Measurements from ENCODE around the gene SLC25A42.
"Not testable (repeated sequence)": the region's sequence is repeated elsewhere in the genome, so short reads cannot be mapped to it uniquely, and the experiment has no call there.

Gene SLC25A42
- long read RNA-seq, partial matches to known transcripts, result 3 of 17 reads
- long read RNA-seq, other reads (novel, unspliced or antisense), result 13 of 17 reads

GRCh38 chr19:19063183-19064097 lies at the start of gene SLC25A42:
Gene SLC25A42, plus strand, starts transcription at chr19:19063994. Its CDS starts 32,131 bp downstream, at chr19:19096125.
- H3K4me3 ChIP-seq (replicated peaks; ENCODE audit: insufficient read depth, low read length), result peak within 1 kb of the TSS; percentile 78
- peak; percentile 98 to 99 for DNase-seq (ENCODE audit: low read depth in 1 of 2, low spot score in 1 of 2)
- H3K27ac ChIP-seq (replicated peaks), result peak within 1 kb of the TSS; percentile 21
- TF ChIP-seq GABPA (IDR thresholded peaks at IDR 0.05; ENCODE audit: low read depth) (no peak), CTCF (IDR thresholded peaks at IDR 0.05; ENCODE audit: insufficient read depth, low read length) (no peak), SPI1 (IDR thresholded peaks at IDR 0.05; ENCODE audit: borderline replicate concordance, low read depth) (no peak), POLR2AphosphoS5 (IDR thresholded peaks at IDR 0.05; ENCODE audit: low read depth) (peak; percentile 45; the same call in 1 of the 2 replicates)
- TF ChIP-seq, protein P1, sequence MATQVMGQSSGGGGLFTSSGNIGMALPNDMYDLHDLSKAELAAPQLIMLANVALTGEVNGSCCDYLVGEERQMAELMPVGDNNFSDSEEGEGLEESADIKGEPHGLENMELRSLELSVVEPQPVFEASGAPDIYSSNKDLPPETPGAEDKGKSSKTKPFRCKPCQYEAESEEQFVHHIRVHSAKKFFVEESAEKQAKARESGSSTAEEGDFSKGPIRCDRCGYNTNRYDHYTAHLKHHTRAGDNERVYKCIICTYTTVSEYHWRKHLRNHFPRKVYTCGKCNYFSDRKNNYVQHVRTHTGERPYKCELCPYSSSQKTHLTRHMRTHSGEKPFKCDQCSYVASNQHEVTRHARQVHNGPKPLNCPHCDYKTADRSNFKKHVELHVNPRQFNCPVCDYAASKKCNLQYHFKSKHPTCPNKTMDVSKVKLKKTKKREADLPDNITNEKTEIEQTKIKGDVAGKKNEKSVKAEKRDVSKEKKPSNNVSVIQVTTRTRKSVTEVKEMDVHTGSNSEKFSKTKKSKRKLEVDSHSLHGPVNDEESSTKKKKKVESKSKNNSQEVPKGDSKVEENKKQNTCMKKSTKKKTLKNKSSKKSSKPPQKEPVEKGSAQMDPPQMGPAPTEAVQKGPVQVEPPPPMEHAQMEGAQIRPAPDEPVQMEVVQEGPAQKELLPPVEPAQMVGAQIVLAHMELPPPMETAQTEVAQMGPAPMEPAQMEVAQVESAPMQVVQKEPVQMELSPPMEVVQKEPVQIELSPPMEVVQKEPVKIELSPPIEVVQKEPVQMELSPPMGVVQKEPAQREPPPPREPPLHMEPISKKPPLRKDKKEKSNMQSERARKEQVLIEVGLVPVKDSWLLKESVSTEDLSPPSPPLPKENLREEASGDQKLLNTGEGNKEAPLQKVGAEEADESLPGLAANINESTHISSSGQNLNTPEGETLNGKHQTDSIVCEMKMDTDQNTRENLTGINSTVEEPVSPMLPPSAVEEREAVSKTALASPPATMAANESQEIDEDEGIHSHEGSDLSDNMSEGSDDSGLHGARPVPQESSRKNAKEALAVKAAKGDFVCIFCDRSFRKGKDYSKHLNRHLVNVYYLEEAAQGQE (IDR thresholded peaks at IDR 0.05; ENCODE audit: insufficient replicate concordance, low read depth), result no peak
- no peaks in the 10 kb centered on the region for H3K27me3 ChIP-seq (ENCODE audit: insufficient read depth, poor library complexity, severe bottlenecking)

GRCh38 chr19:19021115-19021514 lies 42.7 kb upstream of the SLC25A42 start:
- no peak for DNase-seq (ENCODE audit: low read depth in 1 of 2, low spot score in 1 of 2)
- Histone ChIP-seq H3K4me3 (replicated peaks; ENCODE audit: insufficient read depth, low read length) (no peak overlapping the region), H3K27me3 (ENCODE audit: insufficient read depth, poor library complexity, severe bottlenecking) (no peaks in the 10 kb centered on the region), H3K27ac (replicated peaks) (no peak overlapping the region)
- TF ChIP-seq, protein P1 (IDR thresholded peaks at IDR 0.05; ENCODE audit: insufficient replicate concordance, low read depth), result no peak
- TF ChIP-seq SPI1 (IDR thresholded peaks at IDR 0.05; ENCODE audit: borderline replicate concordance, low read depth), result no peak
- TF ChIP-seq CTCF (IDR thresholded peaks at IDR 0.05; ENCODE audit: insufficient read depth, low read length), result no peak
- TF ChIP-seq POLR2AphosphoS5 (IDR thresholded peaks at IDR 0.05; ENCODE audit: low read depth), result no peak
- no peak for TF ChIP-seq GABPA (IDR thresholded peaks at IDR 0.05; ENCODE audit: low read depth)

DNA sequence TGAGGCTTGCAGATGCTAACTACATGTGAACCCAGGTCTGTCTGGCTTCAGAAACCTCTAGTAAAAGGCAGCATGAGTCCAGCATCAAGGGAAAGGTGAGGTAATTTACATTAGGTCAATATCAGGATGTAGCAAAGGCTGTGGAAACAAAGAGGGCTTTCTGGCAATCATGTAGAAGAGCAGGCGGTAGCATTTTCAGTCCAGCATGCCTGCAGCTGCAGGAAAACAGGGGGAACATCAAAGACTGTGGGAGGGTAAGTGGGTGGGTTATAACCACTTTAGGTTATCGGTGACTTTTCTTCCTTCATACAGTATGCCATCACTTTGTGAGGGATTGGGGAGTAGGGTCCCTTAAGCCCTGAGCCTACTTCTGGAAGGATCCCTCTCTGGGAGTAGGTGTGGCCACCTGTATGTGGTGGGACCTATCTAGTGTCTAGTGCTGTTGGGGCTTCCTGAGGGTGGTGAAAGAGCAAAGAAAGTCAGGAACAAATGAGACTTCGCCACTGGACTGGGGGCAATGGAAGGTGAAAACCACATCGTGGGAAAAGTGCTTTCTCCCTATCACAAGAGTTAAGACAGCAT lies 41.3 kb upstream of the SLC25A42 start:
- no peak overlapping the region for H3K4me3 ChIP-seq (replicated peaks; ENCODE audit: insufficient read depth, low read length)
- DNase-seq (ENCODE audit: low read depth in 1 of 2, low spot score in 1 of 2), result no peak
- H3K27ac ChIP-seq (replicated peaks), result no peak overlapping the region
- TF ChIP-seq CTCF (IDR thresholded peaks at IDR 0.05; ENCODE audit: insufficient read depth, low read length), result no peak
- TF ChIP-seq SPI1 (IDR thresholded peaks at IDR 0.05; ENCODE audit: borderline replicate concordance, low read depth), result no peak
- no peaks in the 10 kb centered on the region for H3K27me3 ChIP-seq (ENCODE audit: insufficient read depth, poor library complexity, severe bottlenecking)

DNA sequence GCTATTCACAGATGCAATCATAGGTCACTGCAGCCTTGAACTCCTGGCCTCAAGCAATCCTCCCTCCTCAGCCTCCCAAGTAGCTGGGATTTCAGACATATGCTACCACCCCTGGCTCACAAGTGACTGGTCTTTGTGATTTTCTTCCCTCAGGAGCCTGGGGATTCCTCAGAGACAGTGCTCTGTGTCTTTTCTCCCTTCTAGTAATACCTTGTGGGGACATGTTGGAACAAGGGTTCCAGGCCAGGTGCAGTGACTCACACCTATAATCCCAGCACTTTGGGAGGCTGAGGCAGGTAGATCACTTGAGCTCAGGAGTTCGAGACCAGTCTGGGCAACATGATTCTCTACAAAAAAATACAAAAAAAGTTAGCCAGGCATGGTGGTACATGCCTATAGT lies 40.4 kb upstream of the SLC25A42 start:
- not testable (repeated sequence) for H3K27ac ChIP-seq (replicated peaks); H3K4me3 ChIP-seq (replicated peaks; ENCODE audit: insufficient read depth, low read length); DNase-seq (ENCODE audit: low read depth in 1 of 2, low spot score in 1 of 2); H3K27me3 ChIP-seq (ENCODE audit: insufficient read depth, poor library complexity, severe bottlenecking)

Data from HL-60 (cell line).